Endothelial cell of umbilical vein (primary cell): ENCODE results near the gene PCNA. TPM values are rescaled to one million over a fixed set of nuclear protein-coding genes. Genes with fewer than 3 reads are reported as not detected.

Source experiments
- BruUV-seq: library from RNA; stranded (reverse); fragments of 400-500 nt; replicated peaks from 2 replicates; lab custom pipeline; 2021; lab: Mats Ljungman, UMichigan
- CTCF ChIA-PET: fragments of 300-600, 350-600 bp; sonication (Branson Sonifier 250); formaldehyde crosslinking; loops from one replicate; lab custom pipeline; 2021; ENCODE audit warnings: antibody characterized with exemption, inconsistent platforms; lab: Charles Lee
- POLR2A ChIA-PET: fragments of 300-600, 350-600 bp; sonication (Branson Sonifier 250); formaldehyde crosslinking; loops from one replicate; lab custom pipeline; 2021; ENCODE audit warnings: antibody characterized with exemption, inconsistent platforms; lab: Charles Lee
- DNase-seq: peaks from one replicate; pipeline ENCODE4 v3.0.0-alpha.2; 2011; ENCODE audit warnings: low read depth, low spot score
- FAIRE-seq: peaks from 2 replicates; lab custom pipeline; 2011; peaks lifted over from hg19 to GRCh38; lab: Jason Lieb, UNC
- H2AFZ ChIP-seq: 2 replicates; pipeline ENCODE4 v1.6.0; 2012; ENCODE audit warnings: low read depth, low read length, control low read depth, inconsistent platforms
- H3K27ac ChIP-seq: 2 replicates; pipeline ENCODE4 v1.5.1; 2011; ENCODE audit warnings: low read depth, mild to moderate bottlenecking, control low read depth, low read length, moderate library complexity; ENCODE audit not compliant: insufficient read depth
- H3K27me3 ChIP-seq, 2 experiments: 2 replicates each; pipeline versions ENCODE4 v1.6.0 to v1.6.1; 2011; ENCODE audit warnings: low read length in 2 of 2, mixed read lengths in 1 of 2; ENCODE audit not compliant: control insufficient read depth in 2 of 2, insufficient read depth in 2 of 2
- H3K36me3 ChIP-seq, 2 experiments: 2 replicates in 1 of 2; 3 replicates in 1 of 2; pipeline ENCODE4 v1.5.1; 2011; ENCODE audit warnings: low read length in 2 of 2, mild to moderate bottlenecking in 1 of 2, moderate library complexity in 1 of 2; ENCODE audit not compliant: control insufficient read depth in 2 of 2, insufficient read depth in 2 of 2; ENCODE audit errors: extremely low read depth in 1 of 2
- H3K4me1 ChIP-seq: 3 replicates; pipeline ENCODE4 v1.5.1; 2011; ENCODE audit warnings: mild to moderate bottlenecking, low read length; ENCODE audit not compliant: control insufficient read depth, insufficient read depth; ENCODE audit errors: extremely low read depth
- H3K4me2 ChIP-seq: 2 replicates; pipeline ENCODE4 v1.6.1; 2011; ENCODE audit warnings: low read length, control low read depth, mixed read lengths; ENCODE audit not compliant: insufficient read depth
- H3K4me3 ChIP-seq, 3 experiments: fragments of 200-600 bp in 1 of 3; sonication (generic), shearing (Covaris generic) in 1 of 3; replicated peaks in 1 of 3; 2 replicates each; pipeline ENCODE4 v1.5.1; 2011 to 2016; ENCODE audit warnings: control low read depth in 3 of 3, low read length in 3 of 3, mild to moderate bottlenecking in 2 of 3, inconsistent platforms in 1 of 3, low read depth in 1 of 3, moderate library complexity in 1 of 3; ENCODE audit not compliant: insufficient read depth in 1 of 3
- H3K79me2 ChIP-seq: 2 replicates; pipeline ENCODE4 v1.6.0; 2012; ENCODE audit warnings: low read length, inconsistent platforms; ENCODE audit not compliant: control insufficient read depth, insufficient read depth
- H3K9ac ChIP-seq: replicated peaks from 2 replicates; pipeline ENCODE3; 2011; ENCODE audit warnings: low read length, control low read depth; ENCODE audit not compliant: insufficient read depth; ENCODE audit errors: extremely low read depth
- H3K9me1 ChIP-seq: replicated peaks from 3 replicates; pipeline ENCODE4 v1.6.0; 2011; ENCODE audit warnings: mild to moderate bottlenecking, low read length; ENCODE audit not compliant: control insufficient read depth, insufficient read depth; ENCODE audit errors: extremely low read depth
- H3K9me3 ChIP-seq: replicated peaks from 2 replicates; pipeline ENCODE4 v1.5.1; 2012; ENCODE audit warnings: low read length, inconsistent platforms; ENCODE audit not compliant: control insufficient read depth, insufficient read depth
- H4K20me1 ChIP-seq: replicated peaks from 2 replicates; pipeline ENCODE3; 2011; ENCODE audit warnings: mild to moderate bottlenecking, low read length; ENCODE audit not compliant: control insufficient read depth, insufficient read depth; ENCODE audit errors: extremely low read depth
- EZH2 ChIP-seq: IDR thresholded peaks from 2 replicates; pipeline ENCODE4 v1.6.1; 2012; ENCODE audit warnings: borderline replicate concordance, low read depth, mild to moderate bottlenecking, moderate library complexity, low read length, inconsistent platforms; ENCODE audit not compliant: severe bottlenecking
- FOS ChIP-seq: IDR thresholded peaks from 2 replicates; pipeline ENCODE4 v1.6.1; 2011; ENCODE audit warnings: mild to moderate bottlenecking, low read length, moderate library complexity, borderline replicate concordance; ENCODE audit not compliant: insufficient read depth
- GATA2 ChIP-seq: IDR thresholded peaks from 2 replicates; pipeline ENCODE4 v1.7.0; 2011; ENCODE audit warnings: low read depth, mild to moderate bottlenecking, moderate library complexity, mixed read lengths, low read length; ENCODE audit not compliant: insufficient read length, insufficient read depth
- JUN ChIP-seq: IDR thresholded peaks from 2 replicates; pipeline ENCODE4 v1.6.1; 2011; ENCODE audit warnings: borderline replicate concordance, low read depth; ENCODE audit not compliant: insufficient read length, insufficient read depth
- MYC ChIP-seq: IDR thresholded peaks from one replicate; pipeline ENCODE4 v1.6.1; 2011; ENCODE audit warnings: mild to moderate bottlenecking, low read depth, low read length
- POLR2A ChIP-seq: IDR thresholded peaks from 2 replicates; pipeline ENCODE4 v1.6.1; 2012; ENCODE audit warnings: low read depth, mild to moderate bottlenecking, control low read depth, low read length
- POLR2AphosphoS5 ChIP-seq: IDR thresholded peaks from 2 replicates; pipeline ENCODE4 v1.6.1; 2012; ENCODE audit warnings: low read depth, mild to moderate bottlenecking, control low read depth, low read length, moderate library complexity; ENCODE audit not compliant: insufficient read depth
- dilution Hi-C: fragments of 300-500 bp; cut with MboI; formaldehyde crosslinking; loops from one replicate; pipeline ENCODE4 v1.15.0; 2019; ENCODE audit warnings: low sequenced_read_pairs; ENCODE audit not compliant: extremely low pct_ligation_motif_present
- intact Hi-C: fragments of 100-400 bp; cut with micrococcal nuclease; formaldehyde crosslinking; loops from one replicate; pipeline ENCODE4 v1.10.0; 2022
- polyA plus RNA-seq, 4 experiments: library from polyadenylated mRNA; depleted of rRNA in 3 of 4; stranded (reverse) in 3 of 4; unstranded in 1 of 4; fragments of >200 nt; gene quantifications; 2 replicates each; pipeline versions ENCODE4 v1.2.1 to v1.2.3, GENCODE V29; 2011 to 2012; ENCODE audit warnings: missing spikeins in 1 of 4
- total RNA-seq: library from RNA; stranded (reverse); gene quantifications from 2 replicates; pipeline ENCODE4 v1.2.3, GENCODE V29; 2021
- TF ChIP-seq, protein P1 (sequence below), 2 donors: IDR thresholded peaks; 1 replicate in 1 of 2; 2 replicates in 1 of 2; pipeline ENCODE4 v1.5.1; 2011; ENCODE audit warnings: low read length in 2 of 2, mild to moderate bottlenecking in 2 of 2, moderate library complexity in 2 of 2, control low read depth in 1 of 2, inconsistent platforms in 1 of 2, low read depth in 1 of 2; ENCODE audit not compliant: insufficient read depth in 1 of 2; ENCODE audit errors: extremely low read depth in 1 of 2
- TF ChIP-seq, protein P2 (sequence below): IDR thresholded peaks from 2 replicates; pipeline ENCODE4 v1.6.1; 2011; ENCODE audit not compliant: insufficient read depth, insufficient read length

Gene PCNA
- total and polyA plus RNA-seq, 2 donors (not counting 3 experiments of a cell fraction or from before 2014, with no cell fraction given): 175 to 295 TPM

DNA sequence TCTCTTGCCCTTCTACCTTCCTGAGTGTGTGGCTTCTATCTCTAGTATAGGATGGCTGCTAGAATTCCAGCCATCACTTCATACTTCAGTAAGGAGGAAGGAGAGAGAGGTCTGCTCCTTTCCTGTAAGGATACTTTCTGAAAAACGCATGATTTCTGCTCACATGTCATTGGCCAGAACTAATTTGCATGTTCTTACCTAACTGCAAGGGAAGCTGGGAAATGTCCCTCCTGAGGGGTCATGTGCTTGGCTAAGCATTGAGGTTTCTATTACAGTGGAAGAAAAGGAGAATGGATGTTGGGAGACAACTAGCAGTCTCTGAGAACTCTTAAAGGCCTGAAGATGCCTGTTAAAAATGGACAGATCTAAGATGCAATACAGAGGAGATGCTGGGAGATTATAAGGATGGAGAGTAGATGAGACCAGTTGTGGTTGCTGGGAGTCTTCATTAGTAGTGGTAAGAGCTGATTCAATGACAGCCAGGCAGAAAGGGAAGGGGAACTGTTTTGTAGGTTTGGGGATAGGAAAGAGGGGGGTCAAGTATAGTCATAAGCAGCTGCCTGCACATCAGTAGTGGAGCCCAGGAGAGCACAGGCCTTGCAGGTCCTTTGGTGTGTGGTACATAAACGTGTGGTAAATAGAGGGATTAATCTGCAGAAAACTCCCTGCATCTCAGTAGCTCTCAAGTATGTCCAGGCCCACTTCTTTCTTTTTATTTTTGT lies 27.3 kb upstream of the PCNA start:
- peaks cover 23% of the 10 kb centered on the region for H3K79me2 ChIP-seq
- intact Hi-C loops: no loop called here
- DNase-seq (no peak), FAIRE-seq (peak; percentile 24)
- H3K9me3 ChIP-seq: no peaks in the 10 kb centered on the region
- no peaks in the 10 kb centered on the region for H3K27me3 ChIP-seq
- H3K4me3 ChIP-seq: no peak overlapping the region
- no peaks in the 10 kb centered on the region for H3K4me1 ChIP-seq
- H3K4me2 ChIP-seq: no peak overlapping the region
- no peak overlapping the region for H3K27ac ChIP-seq
- H4K20me1 ChIP-seq: peaks cover 2% of the 10 kb centered on the region
- ChIA-PET POLR2A (no interaction called here), CTCF (interaction anchor here (1.6 kb wide), 1 partner anchor 45 kb away, joined by 7 read pairs; no protein-coding TSS in a partner anchor)
- H3K9ac ChIP-seq: no peak overlapping the region
- H3K36me3 ChIP-seq: no peaks in the 10 kb centered on the region
- dilution Hi-C loops: no loop called here
- no peak overlapping the region for H2AFZ ChIP-seq
- no peaks in the 10 kb centered on the region for H3K9me1 ChIP-seq
- TF ChIP-seq, protein P1, sequence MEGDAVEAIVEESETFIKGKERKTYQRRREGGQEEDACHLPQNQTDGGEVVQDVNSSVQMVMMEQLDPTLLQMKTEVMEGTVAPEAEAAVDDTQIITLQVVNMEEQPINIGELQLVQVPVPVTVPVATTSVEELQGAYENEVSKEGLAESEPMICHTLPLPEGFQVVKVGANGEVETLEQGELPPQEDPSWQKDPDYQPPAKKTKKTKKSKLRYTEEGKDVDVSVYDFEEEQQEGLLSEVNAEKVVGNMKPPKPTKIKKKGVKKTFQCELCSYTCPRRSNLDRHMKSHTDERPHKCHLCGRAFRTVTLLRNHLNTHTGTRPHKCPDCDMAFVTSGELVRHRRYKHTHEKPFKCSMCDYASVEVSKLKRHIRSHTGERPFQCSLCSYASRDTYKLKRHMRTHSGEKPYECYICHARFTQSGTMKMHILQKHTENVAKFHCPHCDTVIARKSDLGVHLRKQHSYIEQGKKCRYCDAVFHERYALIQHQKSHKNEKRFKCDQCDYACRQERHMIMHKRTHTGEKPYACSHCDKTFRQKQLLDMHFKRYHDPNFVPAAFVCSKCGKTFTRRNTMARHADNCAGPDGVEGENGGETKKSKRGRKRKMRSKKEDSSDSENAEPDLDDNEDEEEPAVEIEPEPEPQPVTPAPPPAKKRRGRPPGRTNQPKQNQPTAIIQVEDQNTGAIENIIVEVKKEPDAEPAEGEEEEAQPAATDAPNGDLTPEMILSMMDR (IDR thresholded peaks at IDR 0.05; ENCODE audit: extremely low read depth in 1 of 2, insufficient read depth in 1 of 2, low read depth in 1 of 2, low read length in 2 of 2): no peak
- no peak for TF ChIP-seq EZH2
- TF ChIP-seq GATA2: no peak
- no peak for TF ChIP-seq JUN
- TF ChIP-seq, protein P2, sequence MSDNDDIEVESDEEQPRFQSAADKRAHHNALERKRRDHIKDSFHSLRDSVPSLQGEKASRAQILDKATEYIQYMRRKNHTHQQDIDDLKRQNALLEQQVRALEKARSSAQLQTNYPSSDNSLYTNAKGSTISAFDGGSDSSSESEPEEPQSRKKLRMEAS: no peak
- TF ChIP-seq POLR2AphosphoS5: no peak
- no peak for TF ChIP-seq MYC
- no peak for TF ChIP-seq FOS
- no peak for TF ChIP-seq POLR2A
- no TSS peak for BruUV-seq
